ENCODE results near the gene C11orf98. TPM values are rescaled to one million over a fixed set of nuclear protein-coding genes. Genes with fewer than 3 reads are reported as not detected.
A peak's percentile ranks its signal among the peaks of the same experiment; 100 is the strongest.

C11orf98 gene
- total and polyA plus RNA-seq, 2 of the 13 experiments (the other 11 are each of a cell fraction or from before 2014, with no cell fraction given) = 30.4 to 91.8 TPM

DNA sequence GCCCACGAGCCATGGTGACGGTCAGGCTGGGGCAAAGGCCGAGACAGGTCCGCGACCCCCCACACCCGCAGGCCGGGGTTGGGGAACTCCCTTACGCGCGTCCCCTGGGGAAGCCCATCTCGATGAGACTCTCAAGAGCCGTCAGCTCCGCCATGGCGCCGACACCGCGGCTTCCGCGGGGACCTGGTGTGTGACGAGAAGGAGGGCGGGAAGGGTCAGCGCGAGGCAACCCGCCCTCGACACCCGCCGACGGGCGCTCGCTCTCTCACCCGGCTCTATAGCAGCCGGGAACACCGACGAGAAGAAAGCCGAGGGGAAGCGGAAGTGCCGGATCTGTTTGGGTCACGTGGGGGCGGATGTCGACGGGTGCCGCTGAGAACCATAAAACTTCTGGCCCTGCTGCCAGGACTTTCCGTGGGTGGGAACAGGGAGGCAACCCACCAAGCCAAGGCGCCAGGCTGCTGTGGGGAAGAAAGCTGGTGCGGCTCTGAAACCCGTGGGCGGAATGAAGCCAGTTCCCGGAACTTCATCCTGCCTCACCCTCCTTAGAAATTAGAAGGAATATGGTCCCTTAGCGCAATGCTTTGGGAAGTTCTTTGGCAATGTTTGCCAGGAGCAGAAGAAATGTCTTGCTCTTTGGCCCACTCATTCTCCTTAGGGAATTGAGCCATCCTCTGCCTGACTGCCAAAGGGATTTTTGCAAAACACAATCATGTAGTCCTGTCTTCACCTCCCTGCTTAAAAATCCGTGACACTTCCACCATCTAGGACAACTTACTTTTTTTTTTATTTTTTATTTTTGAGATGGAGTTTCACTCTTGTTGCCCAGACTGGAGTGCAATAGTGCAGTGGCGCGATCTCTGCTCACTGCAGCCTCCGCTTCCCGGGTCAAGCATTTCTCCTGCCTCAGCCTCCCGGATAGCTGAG lies 14.0 kb upstream of the C11orf98 start, which contains the start of gene UBXN1 (continued):
- TF ChIP-seq, protein P1, sequence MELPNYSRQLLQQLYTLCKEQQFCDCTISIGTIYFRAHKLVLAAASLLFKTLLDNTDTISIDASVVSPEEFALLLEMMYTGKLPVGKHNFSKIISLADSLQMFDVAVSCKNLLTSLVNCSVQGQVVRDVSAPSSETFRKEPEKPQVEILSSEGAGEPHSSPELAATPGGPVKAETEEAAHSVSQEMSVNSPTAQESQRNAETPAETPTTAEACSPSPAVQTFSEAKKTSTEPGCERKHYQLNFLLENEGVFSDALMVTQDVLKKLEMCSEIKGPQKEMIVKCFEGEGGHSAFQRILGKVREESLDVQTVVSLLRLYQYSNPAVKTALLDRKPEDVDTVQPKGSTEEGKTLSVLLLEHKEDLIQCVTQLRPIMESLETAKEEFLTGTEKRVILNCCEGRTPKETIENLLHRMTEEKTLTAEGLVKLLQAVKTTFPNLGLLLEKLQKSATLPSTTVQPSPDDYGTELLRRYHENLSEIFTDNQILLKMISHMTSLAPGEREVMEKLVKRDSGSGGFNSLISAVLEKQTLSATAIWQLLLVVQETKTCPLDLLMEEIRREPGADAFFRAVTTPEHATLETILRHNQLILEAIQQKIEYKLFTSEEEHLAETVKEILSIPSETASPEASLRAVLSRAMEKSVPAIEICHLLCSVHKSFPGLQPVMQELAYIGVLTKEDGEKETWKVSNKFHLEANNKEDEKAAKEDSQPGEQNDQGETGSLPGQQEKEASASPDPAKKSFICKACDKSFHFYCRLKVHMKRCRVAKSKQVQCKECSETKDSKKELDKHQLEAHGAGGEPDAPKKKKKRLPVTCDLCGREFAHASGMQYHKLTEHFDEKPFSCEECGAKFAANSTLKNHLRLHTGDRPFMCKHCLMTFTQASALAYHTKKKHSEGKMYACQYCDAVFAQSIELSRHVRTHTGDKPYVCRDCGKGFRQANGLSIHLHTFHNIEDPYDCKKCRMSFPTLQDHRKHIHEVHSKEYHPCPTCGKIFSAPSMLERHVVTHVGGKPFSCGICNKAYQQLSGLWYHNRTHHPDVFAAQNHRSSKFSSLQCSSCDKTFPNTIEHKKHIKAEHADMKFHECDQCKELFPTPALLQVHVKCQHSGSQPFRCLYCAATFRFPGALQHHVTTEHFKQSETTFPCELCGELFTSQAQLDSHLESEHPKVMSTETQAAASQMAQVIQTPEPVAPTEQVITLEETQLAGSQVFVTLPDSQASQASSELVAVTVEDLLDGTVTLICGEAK (IDR thresholded peaks at IDR 0.05) = no peak
- TF ChIP-seq, protein P1 (CRISPR knock-in tag; IDR thresholded peaks at IDR 0.05) = peak; percentile 87
- TF ChIP-seq POLR2G (IDR thresholded peaks at IDR 0.05; ENCODE audit: low read depth, low read length) = peak; percentile 92
- no peak for TF ChIP-seq NFE2L2 (IDR thresholded peaks at IDR 0.05; ENCODE audit: low read length)
- TF ChIP-seq, protein P2, sequence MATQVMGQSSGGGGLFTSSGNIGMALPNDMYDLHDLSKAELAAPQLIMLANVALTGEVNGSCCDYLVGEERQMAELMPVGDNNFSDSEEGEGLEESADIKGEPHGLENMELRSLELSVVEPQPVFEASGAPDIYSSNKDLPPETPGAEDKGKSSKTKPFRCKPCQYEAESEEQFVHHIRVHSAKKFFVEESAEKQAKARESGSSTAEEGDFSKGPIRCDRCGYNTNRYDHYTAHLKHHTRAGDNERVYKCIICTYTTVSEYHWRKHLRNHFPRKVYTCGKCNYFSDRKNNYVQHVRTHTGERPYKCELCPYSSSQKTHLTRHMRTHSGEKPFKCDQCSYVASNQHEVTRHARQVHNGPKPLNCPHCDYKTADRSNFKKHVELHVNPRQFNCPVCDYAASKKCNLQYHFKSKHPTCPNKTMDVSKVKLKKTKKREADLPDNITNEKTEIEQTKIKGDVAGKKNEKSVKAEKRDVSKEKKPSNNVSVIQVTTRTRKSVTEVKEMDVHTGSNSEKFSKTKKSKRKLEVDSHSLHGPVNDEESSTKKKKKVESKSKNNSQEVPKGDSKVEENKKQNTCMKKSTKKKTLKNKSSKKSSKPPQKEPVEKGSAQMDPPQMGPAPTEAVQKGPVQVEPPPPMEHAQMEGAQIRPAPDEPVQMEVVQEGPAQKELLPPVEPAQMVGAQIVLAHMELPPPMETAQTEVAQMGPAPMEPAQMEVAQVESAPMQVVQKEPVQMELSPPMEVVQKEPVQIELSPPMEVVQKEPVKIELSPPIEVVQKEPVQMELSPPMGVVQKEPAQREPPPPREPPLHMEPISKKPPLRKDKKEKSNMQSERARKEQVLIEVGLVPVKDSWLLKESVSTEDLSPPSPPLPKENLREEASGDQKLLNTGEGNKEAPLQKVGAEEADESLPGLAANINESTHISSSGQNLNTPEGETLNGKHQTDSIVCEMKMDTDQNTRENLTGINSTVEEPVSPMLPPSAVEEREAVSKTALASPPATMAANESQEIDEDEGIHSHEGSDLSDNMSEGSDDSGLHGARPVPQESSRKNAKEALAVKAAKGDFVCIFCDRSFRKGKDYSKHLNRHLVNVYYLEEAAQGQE (IDR thresholded peaks at IDR 0.05; ENCODE audit: borderline replicate concordance in 1 of 2, low read depth in 1 of 2, low read length in 2 of 2) = peak in 1 of 2 experiments; percentile 51; a peak in 1 of 4 replicates
- no peak for TF ChIP-seq ZBTB21 (CRISPR knock-in tag; IDR thresholded peaks at IDR 0.05)
- no peak for TF ChIP-seq REXO4 (CRISPR knock-in tag; IDR thresholded peaks at IDR 0.05; ENCODE audit: borderline replicate concordance)
- TF ChIP-seq, protein P3, sequence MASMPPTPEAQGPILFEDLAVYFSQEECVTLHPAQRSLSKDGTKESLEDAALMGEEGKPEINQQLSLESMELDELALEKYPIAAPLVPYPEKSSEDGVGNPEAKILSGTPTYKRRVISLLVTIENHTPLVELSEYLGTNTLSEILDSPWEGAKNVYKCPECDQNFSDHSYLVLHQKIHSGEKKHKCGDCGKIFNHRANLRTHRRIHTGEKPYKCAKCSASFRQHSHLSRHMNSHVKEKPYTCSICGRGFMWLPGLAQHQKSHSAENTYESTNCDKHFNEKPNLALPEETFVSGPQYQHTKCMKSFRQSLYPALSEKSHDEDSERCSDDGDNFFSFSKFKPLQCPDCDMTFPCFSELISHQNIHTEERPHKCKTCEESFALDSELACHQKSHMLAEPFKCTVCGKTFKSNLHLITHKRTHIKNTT (CRISPR knock-in tag; IDR thresholded peaks at IDR 0.05) = no peak
- no peak for TF ChIP-seq DPF2 (CRISPR knock-in tag; IDR thresholded peaks at IDR 0.05; ENCODE audit: borderline replicate concordance, low read depth)
- no peak for TF ChIP-seq ZNF615 (CRISPR knock-in tag; IDR thresholded peaks at IDR 0.05; ENCODE audit: borderline replicate concordance)
- TF ChIP-seq ZNF598 (CRISPR knock-in tag; IDR thresholded peaks at IDR 0.05; ENCODE audit: borderline replicate concordance) = peak; percentile 74
- 0 out of 2 replicates have a peak, but pooled peaks have one; percentile 45 for TF ChIP-seq ZNF253 (CRISPR knock-in tag; IDR thresholded peaks at IDR 0.05; ENCODE audit: borderline replicate concordance)
- no peak for TF ChIP-seq MBD4 (IDR thresholded peaks at IDR 0.05; ENCODE audit: borderline replicate concordance, low read length)

Measured in HepG2 (cell line).